Measurements from ENCODE around the gene USP6NL. TPM values are rescaled to one million over a fixed set of nuclear protein-coding genes. Genes with fewer than 3 reads are reported as not detected.
A peak's percentile ranks its signal among the peaks of the same experiment; 100 is the strongest.

USP6NL gene
- total and polyA plus RNA-seq, 8 donors: 2.2 to 10.4 (median 5.1) TPM

GRCh38 chr10:11603741-11604140 is 7.7 kb downstream of the USP6NL start:
- peak in 3 of 4 donors; percentile 19 to 37 (median 28) for ATAC-seq
- FAIRE-seq: no peak
- peak overlapping the region in 2 of 4 donors; percentile 11 to 15 for H3K27ac ChIP-seq
- H3K27me3 ChIP-seq: no peaks in the 10 kb centered on the region
- 75% methylated on average over 1 of the region's 1 CpG for WGBS, 2 donors
- H3K4me1 ChIP-seq: peaks cover 0 to 16% (median 11%) of the 10 kb centered on the region in 3 donors
- intact Hi-C loops (cut with DNase I): no loop called here
- no peak overlapping the region for H3K4me3 ChIP-seq
- H3K9me3 ChIP-seq: no peaks in the 10 kb centered on the region
- no peaks in the 10 kb centered on the region for H3K36me3 ChIP-seq
- no peak for TF ChIP-seq CTCF (IDR thresholded peaks at IDR 0.05)
- DNase-seq: no peak

- peak; percentile 68 to 86 (median 82) for ATAC-seq
- no peaks in the 10 kb centered on the region for H3K9me3 ChIP-seq
- DNase-seq: no peak
- no peak for TF ChIP-seq CTCF (IDR thresholded peaks at IDR 0.05)
- 21% methylated on average over 7 of the region's 7 CpGs for WGBS, 2 donors
- no peaks in the 10 kb centered on the region for H3K36me3 ChIP-seq
- H3K27me3 ChIP-seq: no peaks in the 10 kb centered on the region
- peaks cover 0 to 16% (median 11%) of the 10 kb centered on the region in 3 donors for H3K4me1 ChIP-seq
- FAIRE-seq: no peak
- peak overlapping the region in 2 of 4 donors; percentile 11 to 15 for H3K27ac ChIP-seq
- intact Hi-C loops (cut with DNase I): no loop called here
- no peak overlapping the region for H3K4me3 ChIP-seq
Observed at GRCh38 chr10:11602919-11603523, 8.4 kb downstream of the USP6NL start.

GRCh38 chr10:11602358-11602757 is 9.1 kb downstream of the USP6NL start:
- WGBS, 2 donors: 60 to 62% methylated on average over 7 of the region's 7 CpGs
- no peak for FAIRE-seq
- intact Hi-C loops (cut with DNase I): no loop called here
- H3K9me3 ChIP-seq: no peaks in the 10 kb centered on the region
- H3K4me1 ChIP-seq: peaks cover 0 to 16% (median 11%) of the 10 kb centered on the region in 3 donors
- H3K36me3 ChIP-seq: no peaks in the 10 kb centered on the region
- H3K27ac ChIP-seq: peak overlapping the region in 2 of 4 donors; percentile 11 to 15
- H3K27me3 ChIP-seq: no peaks in the 10 kb centered on the region
- TF ChIP-seq CTCF (IDR thresholded peaks at IDR 0.05): no peak
- peak in 2 of 4 donors; percentile 15 to 27 for ATAC-seq
- no peak overlapping the region for H3K4me3 ChIP-seq
- no peak for DNase-seq

- no peaks in the 10 kb centered on the region for H3K9me3 ChIP-seq
Observed at GRCh38 chr10:11601670-11602069, 9.8 kb downstream of the USP6NL start.

More at GRCh38 chr10:11601670-11602069, 9.8 kb downstream of the USP6NL start:
- no peak for ATAC-seq
- Histone ChIP-seq H3K4me1 (peaks cover 0 to 16% (median 11%) of the 10 kb centered on the region in 3 donors), H3K27me3 (no peaks in the 10 kb centered on the region), H3K27ac (no peak overlapping the region), H3K4me3 (no peak overlapping the region), H3K36me3 (no peaks in the 10 kb centered on the region)
- DNase-seq: no peak
- no peak for TF ChIP-seq CTCF (IDR thresholded peaks at IDR 0.05)
- no peak for FAIRE-seq
- intact Hi-C loops (cut with DNase I): no loop called here
- 61 to 71% methylated on average over 1 of the region's 1 CpG for WGBS, 2 donors
